Naive thymus-derived CD8-positive, alpha-beta T cell (primary cell): ENCODE data around the gene SLC2A4. TPM values are rescaled to one million over a fixed set of nuclear protein-coding genes. Genes with fewer than 3 reads are reported as not detected.

Experiments
- ATAC-seq, 2 donors: fragments of 150-1000 bp; cut with Tn5 transposase in 1 of 2; sonication (Bioruptor Pico), chemical (Tn5 transposase) in 1 of 2; 1 replicate in 1 of 2; 2 replicates in 1 of 2; pipeline ENCODE4 v1.10.0; 2021; ENCODE audit warnings: mild to moderate bottlenecking in 2 of 2, moderate library complexity in 2 of 2
- POLR2A ChIA-PET: fragments of 350-600 bp; sonication (Branson Sonifier 250); formaldehyde crosslinking; loops from one replicate; lab custom pipeline; 2021; ENCODE audit warnings: antibody characterized with exemption; lab: Charles Lee
- DNase-seq, 10 donors: peaks; one replicate each; pipeline versions ENCODE4 v3.0.0 to v3.0.0-alpha.2; 2020 to 2022
- H3K27ac Mint-ChIP-seq, 10 donors: one replicate each; pipeline ENCODE4 v1.8.0; 2020 to 2022; ENCODE audit warnings: mild to moderate bottlenecking in 10 of 10, mixed read lengths in 10 of 10, moderate library complexity in 4 of 10, inconsistent platforms in 1 of 10
- H3K27me3 Mint-ChIP-seq, 5 donors: one replicate each; pipeline ENCODE4 v1.8.0; 2021 to 2022; ENCODE audit warnings: mixed read lengths in 5 of 5
- H3K36me3 Mint-ChIP-seq, 3 donors: one replicate each; pipeline ENCODE4 v1.8.0; 2020 to 2022; ENCODE audit warnings: mixed read lengths in 3 of 3, mild to moderate bottlenecking in 2 of 3, inconsistent platforms in 1 of 3
- H3K4me1 Mint-ChIP-seq, 4 donors: one replicate each; pipeline ENCODE4 v1.8.0; 2021 to 2022; ENCODE audit warnings: mixed read lengths in 4 of 4
- H3K4me3 Mint-ChIP-seq, 10 donors: one replicate each; pipeline ENCODE4 v1.8.0; 2020 to 2022; ENCODE audit warnings: mild to moderate bottlenecking in 10 of 10, mixed read lengths in 10 of 10, moderate library complexity in 6 of 10, inconsistent platforms in 1 of 10
- H3K9me3 Mint-ChIP-seq, 9 donors: one replicate each; pipeline ENCODE4 v1.8.0; 2020 to 2022; ENCODE audit warnings: mixed read lengths in 9 of 9, mild to moderate bottlenecking in 3 of 9, inconsistent platforms in 1 of 9, moderate library complexity in 1 of 9
- polyA plus RNA-seq, 3 donors: library from polyadenylated mRNA; unstranded; fragments of 300-500 nt; fragmentation: Illumina TruSeq; gene quantifications; one replicate each; pipeline ENCODE4 v1.2.3, GENCODE V29; 2021
- total RNA-seq, 8 experiments: library from RNA in 2 of 8; stranded (reverse) in 2 of 8; gene quantifications; one replicate each; pipeline ENCODE4 v1.2.3 and lab custom pipeline; 2021 to 2026

Gene SLC2A4
- total and polyA plus RNA-seq, 5 experiments from 2014 or later: not detected

DNA sequence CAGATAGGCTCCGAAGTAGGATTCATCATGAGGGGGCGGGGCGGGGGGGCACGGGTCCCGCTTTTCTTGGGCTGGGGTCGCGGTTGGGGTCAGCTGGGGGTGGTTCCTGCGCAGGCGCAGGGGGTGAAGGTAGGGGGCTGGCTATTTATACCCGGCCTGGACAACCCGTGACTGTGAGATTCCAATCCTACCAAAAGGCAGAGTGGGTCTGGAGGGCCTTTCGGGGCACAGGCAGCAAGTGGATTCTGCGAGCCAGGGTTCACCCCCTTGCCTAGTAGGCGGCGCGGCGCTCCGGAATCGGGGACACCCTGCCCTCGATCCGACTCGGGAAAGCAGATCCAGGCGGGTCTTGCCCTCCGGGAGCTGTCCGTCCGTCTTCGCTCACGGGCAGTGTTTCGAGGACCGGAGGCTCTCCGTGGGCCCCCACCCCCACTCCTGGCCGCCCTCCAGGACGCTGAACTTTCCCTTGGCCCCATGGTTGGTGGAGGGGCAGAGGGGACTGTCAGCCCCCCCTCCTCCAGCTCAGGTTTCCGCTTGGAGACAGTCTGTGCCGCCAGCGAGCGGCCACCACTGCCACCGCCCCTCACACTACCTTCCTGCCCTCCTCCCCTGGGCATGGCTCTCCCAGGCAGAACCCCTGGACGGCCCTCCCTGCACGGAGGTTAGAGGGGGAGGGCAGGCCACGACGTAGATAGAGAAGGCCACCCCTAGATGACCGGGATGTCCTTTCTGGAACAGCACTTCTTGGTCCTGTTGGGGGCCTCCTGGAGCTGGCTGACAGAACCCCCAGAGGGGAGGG, 634 bp downstream of the SLC2A4 start:
- peaks cover 16 to 38% (median 24%) of the 10 kb centered on the region in 4 donors for H3K4me1 Mint-ChIP-seq
- no peaks in the 10 kb centered on the region for H3K36me3 Mint-ChIP-seq
- peak overlapping the region in 4 of 10 donors; percentile 18 to 67 (median 50) for H3K27ac Mint-ChIP-seq
- H3K27me3 Mint-ChIP-seq: peaks cover 1 to 19% (median 10%) of the 10 kb centered on the region in 5 donors
- no peaks in the 10 kb centered on the region for H3K9me3 Mint-ChIP-seq
- ATAC-seq (peak in 1 of 2 donors; percentile 8), DNase-seq (peak in 3 of 10 donors; percentile 10 to 15 (median 10))
- POLR2A ChIA-PET: interaction anchor here (0.9 to 2.3 kb wide), 8 partner anchors 12 to 198 kb away, joined by 3 to 9 read pairs (median 6); partner anchors contain the start of genes NEURL4 and ZBTB4
- peak overlapping the region; percentile 71 to 90 (median 84) for H3K4me3 Mint-ChIP-seq

DNA sequence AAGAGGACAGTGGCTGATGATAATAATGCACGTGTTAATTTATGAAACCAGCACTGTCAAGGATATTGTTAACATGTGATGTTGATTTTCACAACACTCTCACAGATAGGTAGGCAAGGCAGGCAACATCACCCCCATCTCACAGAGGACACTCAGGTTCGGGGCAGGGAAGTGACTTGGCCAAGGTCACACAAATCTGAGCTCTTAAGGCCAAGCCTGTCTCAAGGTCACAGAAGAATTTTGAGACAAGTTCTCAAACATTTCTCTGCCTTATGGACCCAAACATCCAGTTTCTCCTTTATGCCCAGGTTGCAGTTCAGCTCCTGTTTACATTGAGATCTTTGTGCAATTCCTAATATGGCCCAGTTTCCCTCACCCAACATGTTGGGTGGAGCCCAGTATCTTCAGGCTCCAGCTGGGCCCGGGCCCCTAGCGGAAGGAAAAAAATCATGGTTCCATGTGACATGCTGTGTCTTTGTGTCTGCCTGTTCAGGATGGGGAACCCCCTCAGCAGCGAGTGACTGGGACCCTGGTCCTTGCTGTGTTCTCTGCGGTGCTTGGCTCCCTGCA, 1.3 kb downstream of the SLC2A4 start:
- POLR2A ChIA-PET: interaction anchor here (0.9 to 2.3 kb wide), 8 partner anchors 11 to 197 kb away, joined by 3 to 9 read pairs (median 5); partner anchors contain the start of genes ACAP1, NEURL4 and ZBTB4
- Mint-ChIP-seq H3K27me3 (peaks cover 1 to 19% (median 10%) of the 10 kb centered on the region in 5 donors), H3K4me1 (peaks cover 16 to 38% (median 24%) of the 10 kb centered on the region in 4 donors), H3K27ac (peak overlapping the region in 1 of 10 donors; percentile 77), H3K36me3 (no peaks in the 10 kb centered on the region), H3K9me3 (no peaks in the 10 kb centered on the region), H3K4me3 (peak overlapping the region in 8 of 10 donors; percentile 15 to 85 (median 49))
- no peak for DNase-seq
- ATAC-seq: no peak

DNA sequence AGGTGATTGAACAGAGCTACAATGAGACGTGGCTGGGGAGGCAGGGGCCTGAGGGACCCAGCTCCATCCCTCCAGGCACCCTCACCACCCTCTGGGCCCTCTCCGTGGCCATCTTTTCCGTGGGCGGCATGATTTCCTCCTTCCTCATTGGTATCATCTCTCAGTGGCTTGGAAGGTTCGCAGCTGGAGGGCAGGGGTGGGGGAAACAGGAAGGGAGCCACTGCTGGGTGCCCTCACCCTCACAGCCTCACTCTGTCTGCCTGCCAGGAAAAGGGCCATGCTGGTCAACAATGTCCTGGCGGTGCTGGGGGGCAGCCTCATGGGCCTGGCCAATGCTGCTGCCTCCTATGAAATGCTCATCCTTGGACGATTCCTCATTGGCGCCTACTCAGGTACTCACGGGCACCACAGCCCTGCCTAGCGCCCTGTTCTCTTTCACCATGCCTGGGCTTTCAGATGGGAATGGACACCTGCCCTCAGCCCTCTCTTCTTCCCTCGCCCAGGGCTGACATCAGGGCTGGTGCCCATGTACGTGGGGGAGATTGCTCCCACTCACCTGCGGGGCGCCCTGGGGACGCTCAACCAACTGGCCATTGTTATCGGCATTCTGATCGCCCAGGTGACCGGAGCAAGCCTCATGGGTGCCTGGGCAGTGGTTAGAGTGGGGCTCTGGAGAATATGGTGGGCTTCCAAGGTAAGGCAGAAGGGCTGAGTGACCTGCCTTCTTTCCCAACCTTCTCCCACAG, 2.1 kb downstream of the SLC2A4 start:
- Mint-ChIP-seq H3K9me3 (no peaks in the 10 kb centered on the region), H3K4me3 (peak overlapping the region in 4 of 10 donors; percentile 42 to 58 (median 44)), H3K4me1 (peaks cover 16 to 38% (median 24%) of the 10 kb centered on the region in 4 donors), H3K36me3 (no peaks in the 10 kb centered on the region), H3K27me3 (peaks cover 1 to 19% (median 10%) of the 10 kb centered on the region in 5 donors), H3K27ac (peak overlapping the region in 1 of 10 donors; percentile 10)
- no peak for DNase-seq
- no peak for ATAC-seq
- POLR2A ChIA-PET: interaction anchor here (0.9 to 1.7 kb wide), 5 partner anchors 10 to 54 kb away, joined by 3 to 9 read pairs (median 5); partner anchors contain the start of genes ACAP1 and NEURL4

DNA sequence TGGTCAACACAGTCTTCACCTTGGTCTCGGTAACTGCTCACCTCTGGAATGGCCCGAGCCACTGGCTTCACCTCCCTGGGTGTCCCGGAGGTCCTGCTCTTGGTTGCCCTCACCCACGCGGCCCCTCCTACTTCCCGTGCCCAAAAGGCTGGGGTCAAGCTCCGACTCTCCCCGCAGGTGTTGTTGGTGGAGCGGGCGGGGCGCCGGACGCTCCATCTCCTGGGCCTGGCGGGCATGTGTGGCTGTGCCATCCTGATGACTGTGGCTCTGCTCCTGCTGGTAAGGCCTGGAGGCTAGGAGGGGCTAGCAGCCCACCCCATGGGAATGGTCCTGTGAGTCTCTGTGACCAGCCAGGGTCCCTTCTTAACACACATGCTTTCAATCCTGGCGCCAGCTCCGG, 3.4 kb downstream of the SLC2A4 start:
- peaks cover 1 to 19% (median 13%) of the 10 kb centered on the region in 5 donors for H3K27me3 Mint-ChIP-seq

DNA sequence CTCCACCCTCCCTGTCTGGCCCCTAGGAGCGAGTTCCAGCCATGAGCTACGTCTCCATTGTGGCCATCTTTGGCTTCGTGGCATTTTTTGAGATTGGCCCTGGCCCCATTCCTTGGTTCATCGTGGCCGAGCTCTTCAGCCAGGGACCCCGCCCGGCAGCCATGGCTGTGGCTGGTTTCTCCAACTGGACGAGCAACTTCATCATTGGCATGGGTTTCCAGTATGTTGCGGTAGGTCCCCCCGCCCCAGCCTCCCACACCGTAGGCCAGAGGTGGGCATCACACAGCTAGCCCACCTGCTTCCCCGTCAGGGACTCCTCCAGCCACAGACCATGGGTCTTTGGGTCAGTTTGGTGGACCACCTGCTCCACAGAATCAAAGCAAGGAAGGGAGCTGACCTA, 4.2 kb downstream of the SLC2A4 start:
- no peak for ATAC-seq
- peaks cover 1 to 19% (median 13%) of the 10 kb centered on the region in 5 donors for H3K27me3 Mint-ChIP-seq
- H3K4me3 Mint-ChIP-seq: no peak overlapping the region
- H3K4me1 Mint-ChIP-seq: peaks cover 10 to 28% (median 20%) of the 10 kb centered on the region in 4 donors
- no peaks in the 10 kb centered on the region for H3K9me3 Mint-ChIP-seq
- no peaks in the 10 kb centered on the region for H3K36me3 Mint-ChIP-seq
- POLR2A ChIA-PET: interaction anchor here (1.2 to 1.3 kb wide), 2 partner anchors 11 to 12 kb away, joined by 7 to 8 read pairs; no protein-coding TSS in a partner anchor
- no peak for DNase-seq
- H3K27ac Mint-ChIP-seq: no peak overlapping the region

More for the DNA sequence above, 3.4 kb downstream of the SLC2A4 start:
- H3K27ac Mint-ChIP-seq: no peak overlapping the region
- H3K4me1 Mint-ChIP-seq: peaks cover 16 to 36% (median 24%) of the 10 kb centered on the region in 4 donors
- no peaks in the 10 kb centered on the region for H3K9me3 Mint-ChIP-seq
- ATAC-seq: no peak
- POLR2A ChIA-PET: interaction anchor here (0.5 to 1.2 kb wide), 2 partner anchors 9 to 53 kb away, joined by 3 to 5 read pairs; no protein-coding TSS in a partner anchor
- DNase-seq: no peak
- no peak overlapping the region for H3K4me3 Mint-ChIP-seq
- H3K36me3 Mint-ChIP-seq: no peaks in the 10 kb centered on the region

DNA sequence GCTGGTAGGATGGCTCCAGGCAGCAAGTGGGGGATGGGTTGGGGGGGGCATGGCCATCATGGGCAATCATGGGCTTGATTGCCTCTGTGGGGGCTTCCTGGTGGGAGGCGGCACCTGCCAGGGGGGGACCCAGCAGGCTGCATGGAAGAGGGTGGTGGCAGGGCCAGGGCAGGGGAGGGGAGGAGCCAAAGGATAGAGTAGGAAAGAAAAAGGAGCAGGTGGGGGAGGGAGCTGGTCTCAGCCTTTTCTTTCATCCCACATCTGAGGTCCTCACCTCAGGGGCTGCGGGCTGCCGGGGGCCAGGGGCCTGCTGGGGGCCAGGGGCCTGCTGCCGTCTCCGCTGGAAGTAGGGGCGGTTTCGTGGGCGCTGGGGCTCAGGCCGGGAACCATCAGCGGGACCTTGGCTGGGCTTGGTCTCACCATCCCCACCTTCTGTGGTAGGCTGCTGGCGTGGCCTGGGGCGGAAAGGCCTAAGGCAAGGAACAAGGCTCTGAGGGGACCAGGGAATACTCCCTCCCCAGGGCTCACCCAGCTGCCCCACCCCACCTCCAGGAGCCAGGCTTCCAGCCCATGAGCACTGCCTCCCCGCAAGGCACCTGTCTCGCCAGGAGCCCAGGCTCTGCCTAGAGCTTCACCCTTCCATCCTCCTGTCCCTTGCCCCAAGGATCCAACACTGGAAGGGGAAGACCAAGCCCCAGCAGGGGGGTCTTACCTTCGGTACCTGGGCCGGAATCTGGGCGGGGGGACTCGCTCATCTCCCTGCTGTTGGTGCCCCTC, 7.9 kb downstream of the SLC2A4 start:
- Mint-ChIP-seq H3K27me3 (peaks cover 0 to 14% (median 1%) of the 10 kb centered on the region in 5 donors), H3K9me3 (no peaks in the 10 kb centered on the region), H3K4me1 (peaks cover 0 to 8% (median 5%) of the 10 kb centered on the region in 4 donors), H3K4me3 (no peak overlapping the region), H3K27ac (no peak overlapping the region), H3K36me3 (no peaks in the 10 kb centered on the region)
- ATAC-seq: no peak
- POLR2A ChIA-PET: no interaction called here
- DNase-seq: no peak

DNA sequence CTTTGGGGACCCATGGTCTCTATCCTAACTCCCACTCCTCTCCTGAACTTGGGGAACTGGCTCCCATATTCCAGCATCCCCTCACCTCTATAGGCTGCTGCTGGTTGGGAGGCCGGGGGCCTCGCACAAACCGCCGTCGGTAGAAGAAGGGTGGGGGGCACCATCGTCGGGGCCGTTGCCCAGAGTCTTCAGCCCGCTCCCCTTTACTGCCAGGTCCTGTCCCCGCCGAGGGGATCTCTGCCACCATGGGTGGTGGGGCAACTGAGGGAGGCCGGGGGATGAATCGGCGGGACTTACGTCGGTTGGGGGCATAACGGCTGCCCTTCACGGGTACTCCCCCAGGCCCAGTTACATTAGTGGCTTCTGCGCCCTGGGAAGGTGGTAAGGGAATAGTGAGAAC, 8.6 kb downstream of the SLC2A4 start:
- no peak for DNase-seq
- POLR2A ChIA-PET: no interaction called here
- Mint-ChIP-seq H3K36me3 (no peaks in the 10 kb centered on the region), H3K4me3 (no peak overlapping the region), H3K9me3 (no peaks in the 10 kb centered on the region), H3K27ac (no peak overlapping the region), H3K4me1 (peaks cover 5 to 13% (median 9%) of the 10 kb centered on the region in 4 donors), H3K27me3 (peaks cover 0 to 15% (median 1%) of the 10 kb centered on the region in 5 donors)
- ATAC-seq: no peak

DNA sequence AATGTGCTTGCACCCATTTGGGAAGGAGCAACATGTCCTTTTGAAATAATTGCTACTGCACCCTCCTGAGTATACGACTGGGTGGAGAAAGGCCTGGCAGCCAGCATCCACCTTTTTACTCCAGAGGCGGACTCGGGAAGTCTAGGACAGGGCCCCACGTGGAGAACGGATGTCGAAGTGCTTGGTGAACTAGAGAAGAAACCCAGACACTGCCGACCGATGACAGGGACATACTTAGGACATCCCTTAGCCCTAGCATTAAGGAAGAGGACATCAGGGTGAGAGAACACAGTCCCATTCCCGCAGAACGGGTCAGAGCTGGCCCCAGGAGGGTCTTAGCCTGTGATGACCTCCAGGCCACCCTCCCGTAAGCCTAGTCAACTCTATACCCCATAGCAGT, 9.2 kb downstream of the SLC2A4 start:
- no peak for DNase-seq
- Mint-ChIP-seq H3K4me1 (peaks cover 9 to 16% (median 12%) of the 10 kb centered on the region in 4 donors), H3K27ac (no peak overlapping the region), H3K27me3 (peaks cover 0 to 17% (median 3%) of the 10 kb centered on the region in 5 donors), H3K36me3 (no peaks in the 10 kb centered on the region), H3K9me3 (no peaks in the 10 kb centered on the region), H3K4me3 (no peak overlapping the region)
- POLR2A ChIA-PET: no interaction called here
- ATAC-seq: no peak

DNA sequence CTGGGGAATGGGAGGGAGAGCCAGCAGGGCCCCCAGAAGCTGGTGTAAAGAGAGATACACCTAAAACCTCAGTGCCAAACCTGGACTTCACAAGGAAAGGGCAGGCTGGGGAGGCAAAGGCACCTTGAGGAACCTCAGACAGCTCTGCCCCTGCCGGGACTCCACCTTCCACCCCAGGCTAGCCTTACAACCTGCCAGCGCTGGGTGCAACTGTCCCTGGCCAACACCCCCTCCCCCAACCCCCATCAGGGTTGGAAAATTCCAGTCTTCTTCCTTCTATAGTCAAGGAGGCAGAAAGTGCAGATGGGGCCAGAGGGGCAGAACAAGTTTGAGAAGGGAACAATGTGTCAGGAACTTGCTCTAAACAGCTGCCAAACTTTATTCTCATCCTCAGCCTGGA, 10.7 kb downstream of the SLC2A4 start:
- POLR2A ChIA-PET: interaction anchor here (1.2 to 1.3 kb wide), 2 partner anchors 16 to 64 kb away, joined by 3 read pairs; no protein-coding TSS in a partner anchor
- H3K4me3 Mint-ChIP-seq: no peak overlapping the region
- H3K36me3 Mint-ChIP-seq: no peaks in the 10 kb centered on the region
- DNase-seq: no peak
- peaks cover 10 to 24% (median 20%) of the 10 kb centered on the region in 4 donors for H3K4me1 Mint-ChIP-seq
- peak overlapping the region in 1 of 10 donors; percentile 56 for H3K27ac Mint-ChIP-seq
- peaks cover 0 to 18% (median 4%) of the 10 kb centered on the region in 5 donors for H3K27me3 Mint-ChIP-seq
- no peak for ATAC-seq
- no peaks in the 10 kb centered on the region for H3K9me3 Mint-ChIP-seq

DNA sequence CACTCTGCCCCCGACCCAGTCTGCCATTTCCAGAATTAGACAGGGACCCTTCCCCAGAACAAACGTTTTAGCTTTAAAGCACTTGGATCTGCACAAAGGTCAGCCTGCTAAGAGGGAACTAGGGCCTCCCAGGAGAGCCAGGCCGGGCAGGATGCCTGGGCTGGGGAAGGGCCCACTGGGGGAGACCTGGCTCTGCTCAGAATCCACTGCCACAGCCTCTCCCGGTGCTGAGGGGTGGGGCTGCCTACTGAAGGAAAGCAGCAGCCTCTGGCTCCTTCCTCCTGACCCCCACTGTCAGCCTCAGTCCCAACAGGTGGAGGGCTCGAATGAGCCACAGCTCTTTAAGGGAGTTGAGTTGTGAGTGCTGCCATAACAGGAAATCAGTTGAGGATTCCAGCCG, 11.2 kb downstream of the SLC2A4 start:
- POLR2A ChIA-PET: interaction anchor here (0.5 to 1.3 kb wide), 5 partner anchors 15 to 108 kb away, joined by 3 to 6 read pairs (median 3); partner anchors contain the start of genes GABARAP and PHF23
- no peak for ATAC-seq
- Mint-ChIP-seq H3K4me1 (peaks cover 10 to 24% (median 20%) of the 10 kb centered on the region in 4 donors), H3K9me3 (no peaks in the 10 kb centered on the region), H3K27ac (peak overlapping the region in 1 of 10 donors; percentile 44), H3K4me3 (peak overlapping the region in 6 of 10 donors; percentile 6 to 67 (median 40)), H3K36me3 (no peaks in the 10 kb centered on the region), H3K27me3 (peaks cover 0 to 18% (median 4%) of the 10 kb centered on the region in 5 donors)
- no peak for DNase-seq

DNA sequence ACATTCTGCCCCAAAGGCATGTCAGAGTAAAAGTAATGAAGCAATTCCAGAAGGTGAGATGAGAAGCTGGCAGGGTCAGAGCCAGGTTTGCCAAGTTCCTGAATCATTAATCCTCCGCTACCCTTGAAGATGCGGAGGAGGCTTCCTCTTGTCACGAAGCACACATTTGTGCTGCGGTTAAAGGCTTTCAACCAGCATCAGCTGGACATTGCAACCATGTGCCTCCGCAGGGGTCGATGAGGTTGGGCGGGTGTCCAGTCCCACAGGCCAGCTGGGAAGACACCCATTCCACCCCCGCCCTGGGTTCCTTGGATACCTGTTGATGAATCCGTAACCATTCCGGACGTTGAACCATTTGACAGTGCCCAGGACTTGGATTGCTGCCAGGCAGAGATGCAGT, 11.6 kb downstream of the SLC2A4 start:
- peak overlapping the region in 9 of 10 donors; percentile 12 to 72 (median 68) for H3K4me3 Mint-ChIP-seq
- peak in 1 of 10 donors; percentile 47 for DNase-seq

More for the DNA sequence above, 11.6 kb downstream of the SLC2A4 start:
- no peak for ATAC-seq
- POLR2A ChIA-PET: interaction anchor here (0.5 to 1.3 kb wide), 6 partner anchors 9 to 107 kb away, joined by 3 to 6 read pairs (median 4); partner anchors contain the start of genes GABARAP and PHF23
- Mint-ChIP-seq H3K4me1 (peaks cover 10 to 24% (median 20%) of the 10 kb centered on the region in 4 donors), H3K27ac (peak overlapping the region in 3 of 10 donors; percentile 51 to 56 (median 54)), H3K27me3 (peaks cover 0 to 16% (median 4%) of the 10 kb centered on the region in 5 donors), H3K36me3 (no peaks in the 10 kb centered on the region), H3K9me3 (no peaks in the 10 kb centered on the region)
